ENCODE data around the gene SNX15.

SNX15 gene

GRCh38 chr11:65078786-65079342 is 51.6 kb downstream of the SNX15 start:
- no peak for DNase-seq (ENCODE audit: low read depth)
- H3K4me3 ChIP-seq (ENCODE audit: low read depth, low read length): peak overlapping the region; percentile 10
- TF ChIP-seq POLR2A (IDR thresholded peaks at IDR 0.05; ENCODE audit: extremely low read depth, insufficient read length) (no peak), MYC (IDR thresholded peaks at IDR 0.05; ENCODE audit: low read depth, low read length) (no peak), MAX (IDR thresholded peaks at IDR 0.05; ENCODE audit: low read depth, low read length) (no peak), CTCF (IDR thresholded peaks at IDR 0.05; ENCODE audit: low read depth, low read length) (no peak)

GRCh38 chr11:65083134-65083833 is 56.0 kb downstream of the SNX15 start:
- no peak for DNase-seq (ENCODE audit: low read depth)
- TF ChIP-seq POLR2A (IDR thresholded peaks at IDR 0.05; ENCODE audit: extremely low read depth, insufficient read length) (no peak), MYC (IDR thresholded peaks at IDR 0.05; ENCODE audit: low read depth, low read length) (no peak), CTCF (IDR thresholded peaks at IDR 0.05; ENCODE audit: low read depth, low read length) (no peak), MAX (IDR thresholded peaks at IDR 0.05; ENCODE audit: low read depth, low read length) (no peak)
- H3K4me3 ChIP-seq (ENCODE audit: low read depth, low read length): peak overlapping the region; percentile 96

GRCh38 chr11:65083834-65084597 is 56.8 kb downstream of the SNX15 start, which contains the start of the genes CDCA5 and ZFPL1:
TSS of gene CDCA5 (minus strand) at chr11:65084040. CDS start at chr11:65083978, 62 bp downstream.
TSS of gene ZFPL1 (plus strand) at chr11:65084222. CDS start at chr11:65084699, 477 bp downstream.
- peak; percentile 77 for TF ChIP-seq POLR2A (IDR thresholded peaks at IDR 0.05; ENCODE audit: extremely low read depth, insufficient read length)
- TF ChIP-seq MYC (IDR thresholded peaks at IDR 0.05; ENCODE audit: low read depth, low read length): peak; percentile 60
- TF ChIP-seq MAX (IDR thresholded peaks at IDR 0.05; ENCODE audit: low read depth, low read length): peak; percentile 72; the same call in 1 of the 2 replicates
- TF ChIP-seq CTCF (IDR thresholded peaks at IDR 0.05; ENCODE audit: low read depth, low read length): no peak
- H3K4me3 ChIP-seq (ENCODE audit: low read depth, low read length): peak within 1 kb of the TSS; percentile 96
- peak; percentile 97 for DNase-seq (ENCODE audit: low read depth)

- DNase-seq (ENCODE audit: low read depth): no peak
- peak overlapping the region; percentile 96 for H3K4me3 ChIP-seq (ENCODE audit: low read depth, low read length)
- TF ChIP-seq MYC (IDR thresholded peaks at IDR 0.05; ENCODE audit: low read depth, low read length): no peak
- no peak for TF ChIP-seq CTCF (IDR thresholded peaks at IDR 0.05; ENCODE audit: low read depth, low read length)
- TF ChIP-seq MAX (IDR thresholded peaks at IDR 0.05; ENCODE audit: low read depth, low read length): no peak
- no peak for TF ChIP-seq POLR2A (IDR thresholded peaks at IDR 0.05; ENCODE audit: extremely low read depth, insufficient read length)
Observed at GRCh38 chr11:65084598-65085375, 57.5 kb downstream of the SNX15 start.

GRCh38 chr11:65085446-65085845 is 58.2 kb downstream of the SNX15 start:
- no peak for DNase-seq (ENCODE audit: low read depth)
- TF ChIP-seq MYC (IDR thresholded peaks at IDR 0.05; ENCODE audit: low read depth, low read length): no peak
- TF ChIP-seq MAX (IDR thresholded peaks at IDR 0.05; ENCODE audit: low read depth, low read length): no peak
- TF ChIP-seq POLR2A (IDR thresholded peaks at IDR 0.05; ENCODE audit: extremely low read depth, insufficient read length): no peak
- no peak for TF ChIP-seq CTCF (IDR thresholded peaks at IDR 0.05; ENCODE audit: low read depth, low read length)
- no peak overlapping the region for H3K4me3 ChIP-seq (ENCODE audit: low read depth, low read length)
